Hepatic stellate cell (primary cell): ENCODE measurements around the gene ARFIP1.

ENCODE experiments used
- DNase-seq: peaks from one replicate; pipeline ENCODE4 v3.0.0; 2011; ENCODE audit warnings: low spot score

The ARFIP1 gene

GRCh38 chr4:152898606-152899005 is 118.9 kb downstream of the ARFIP1 start:
- DNase-seq = no peak

- no peak for DNase-seq
Measured at GRCh38 chr4:152900395-152900794, 120.6 kb downstream of the ARFIP1 start.

GRCh38 chr4:152901205-152901604 is 121.5 kb downstream of the ARFIP1 start:
- no peak for DNase-seq

GRCh38 chr4:152903658-152904057 is 123.9 kb downstream of the ARFIP1 start:
- no peak for DNase-seq

GRCh38 chr4:152909901-152910300 is 130.1 kb downstream of the ARFIP1 start:
- DNase-seq = no peak

GRCh38 chr4:152910521-152910920 is 130.8 kb downstream of the ARFIP1 start:
- DNase-seq = no peak

- no peak for DNase-seq
Measured at GRCh38 chr4:152917543-152918395, 138.0 kb downstream of the ARFIP1 start.

GRCh38 chr4:152919826-152920225 is 140.1 kb downstream of the ARFIP1 start:
- DNase-seq = no peak

- DNase-seq = no peak
Measured at GRCh38 chr4:152920768-152921167, 141.0 kb downstream of the ARFIP1 start.

- no peak for DNase-seq
Measured at GRCh38 chr4:152921284-152921683, 141.5 kb downstream of the ARFIP1 start.

GRCh38 chr4:152925851-152926250 is 146.1 kb downstream of the ARFIP1 start:
- no peak for DNase-seq

GRCh38 chr4:152926959-152927358 is 147.2 kb downstream of the ARFIP1 start:
- no peak for DNase-seq

GRCh38 chr4:152927737-152928136 is 148.0 kb downstream of the ARFIP1 start:
- no peak for DNase-seq

GRCh38 chr4:152928286-152928685 is 148.5 kb downstream of the ARFIP1 start:
- no peak for DNase-seq

GRCh38 chr4:152929888-152930287 is 150.1 kb downstream of the ARFIP1 start:
- no peak for DNase-seq

- DNase-seq = no peak
Measured at GRCh38 chr4:152935143-152935542, 155.4 kb downstream of the ARFIP1 start.

- DNase-seq = no peak
Measured at GRCh38 chr4:152935631-152936445, 156.1 kb downstream of the ARFIP1 start, which contains the start of gene FHDC1. FHDC1 (plus strand) TSS chr4:152936323; CDS start chr4:152943058, 6,735 bp downstream.

GRCh38 chr4:152936446-152937335 is 156.9 kb downstream of the ARFIP1 start:
- peak; percentile 42 for DNase-seq

- peak; percentile 36 for DNase-seq
Measured at GRCh38 chr4:152937336-152938236, 157.8 kb downstream of the ARFIP1 start.

- no peak for DNase-seq
Measured at GRCh38 chr4:152938237-152938947, 158.6 kb downstream of the ARFIP1 start.
